GM19455 (cell line): ENCODE results near the gene GABRA5.
"Not testable (repeated sequence)": the region's sequence is repeated elsewhere in the genome, so short reads cannot be mapped to it uniquely, and the experiment has no call there.

Source experiments
- ATAC-seq: cut with Tn5 transposase; IDR thresholded peaks from one replicate; pipeline ENCODE4 v1.9.1; 2021; ENCODE audit not compliant: unreplicated experiment

The GABRA5 gene

GRCh38 chr15:26875476-26875850 is 8.6 kb downstream of the GABRA5 start:
- no peak for ATAC-seq

DNA sequence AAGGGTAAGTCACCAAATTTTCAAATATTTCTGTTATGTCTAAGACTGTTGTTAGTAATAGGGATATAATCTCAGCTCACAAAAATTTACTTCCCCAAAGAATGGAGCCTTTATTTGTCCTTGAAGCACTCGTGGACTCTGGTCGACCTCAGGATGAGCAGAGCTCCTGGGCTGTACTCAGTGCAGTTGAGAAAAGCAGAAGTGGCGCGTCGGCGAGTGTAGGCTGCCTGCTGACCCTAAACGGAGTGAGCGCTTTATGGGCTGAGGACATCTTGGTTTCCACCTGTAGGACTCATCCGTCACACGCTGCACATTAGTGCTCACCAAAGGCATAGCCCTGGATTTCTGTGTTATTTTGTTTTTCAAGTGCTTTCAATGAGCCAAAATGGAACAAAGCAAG is 11.0 kb downstream of the GABRA5 start:
- no peak for ATAC-seq

DNA sequence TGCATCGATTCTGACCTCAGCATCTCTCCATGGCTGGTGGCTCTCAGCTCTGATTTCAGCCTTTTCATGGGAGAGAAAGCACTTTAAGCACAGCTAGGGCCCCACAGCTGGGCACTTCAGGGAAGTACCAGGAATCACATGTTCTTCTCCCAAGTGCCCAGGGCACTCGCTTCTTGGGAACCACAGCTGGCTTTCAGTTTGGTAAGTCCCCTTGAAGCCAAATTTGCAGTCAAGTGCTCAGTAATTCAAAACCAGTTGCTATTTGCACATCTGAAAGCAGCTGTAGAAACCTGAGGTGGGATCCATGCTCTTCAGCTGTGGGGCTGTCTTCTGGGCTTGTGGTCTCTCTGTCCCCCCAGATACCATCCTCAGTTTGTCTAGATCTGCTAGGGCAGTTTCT is 12.8 kb downstream of the GABRA5 start:
- ATAC-seq: no peak

DNA sequence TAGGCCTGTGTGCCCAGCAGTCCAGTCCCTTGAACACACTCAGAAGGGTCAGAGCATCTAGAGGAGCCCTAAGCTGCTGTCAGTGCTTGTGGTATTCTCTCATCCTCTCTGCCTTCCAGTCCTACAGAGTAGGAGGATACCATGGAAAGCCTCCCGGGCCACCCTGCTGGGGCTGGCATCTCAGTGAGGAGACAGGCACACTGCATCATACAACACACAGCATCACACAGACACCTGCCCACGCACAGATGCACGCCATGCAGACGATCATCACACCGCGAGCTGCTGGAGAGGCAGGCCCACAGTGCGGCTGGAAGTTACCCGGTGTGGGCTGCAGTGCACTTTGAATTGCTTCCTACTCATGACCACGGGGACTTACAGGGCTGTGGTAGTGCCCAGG is 15.2 kb downstream of the GABRA5 start:
- no peak for ATAC-seq

- no peak for ATAC-seq
These were observed 15.9 kb downstream of the GABRA5 start for GRCh38 chr15:26882616-26883365.

DNA sequence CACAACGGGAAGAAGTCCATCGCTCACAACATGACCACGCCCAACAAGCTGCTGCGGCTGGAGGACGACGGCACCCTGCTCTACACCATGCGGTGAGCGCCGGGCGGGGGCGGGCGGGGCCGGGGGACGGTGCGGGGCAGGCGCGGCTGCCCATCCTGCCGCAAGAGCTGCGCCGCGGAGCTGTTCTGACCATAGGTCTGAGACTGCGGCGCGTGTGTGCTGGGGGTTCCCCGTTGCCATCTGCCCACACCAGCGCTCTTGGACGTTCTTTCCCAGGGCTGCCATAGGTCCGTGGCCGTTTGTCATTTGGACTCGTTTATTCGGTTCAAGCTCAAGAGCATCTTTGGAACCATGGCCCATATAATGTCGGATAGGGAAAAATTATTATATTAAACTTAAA is 16.6 kb downstream of the GABRA5 start:
- no peak for ATAC-seq

- ATAC-seq: no peak
These were observed 19.7 kb downstream of the GABRA5 start for GRCh38 chr15:26886566-26886965.

GRCh38 chr15:26887926-26888666 is 21.2 kb downstream of the GABRA5 start:
- no peak for ATAC-seq

- no peak for ATAC-seq
These were observed 21.9 kb downstream of the GABRA5 start for GRCh38 chr15:26888761-26889160.

- ATAC-seq: no peak
These were observed 22.5 kb downstream of the GABRA5 start for GRCh38 chr15:26889298-26889898.

DNA sequence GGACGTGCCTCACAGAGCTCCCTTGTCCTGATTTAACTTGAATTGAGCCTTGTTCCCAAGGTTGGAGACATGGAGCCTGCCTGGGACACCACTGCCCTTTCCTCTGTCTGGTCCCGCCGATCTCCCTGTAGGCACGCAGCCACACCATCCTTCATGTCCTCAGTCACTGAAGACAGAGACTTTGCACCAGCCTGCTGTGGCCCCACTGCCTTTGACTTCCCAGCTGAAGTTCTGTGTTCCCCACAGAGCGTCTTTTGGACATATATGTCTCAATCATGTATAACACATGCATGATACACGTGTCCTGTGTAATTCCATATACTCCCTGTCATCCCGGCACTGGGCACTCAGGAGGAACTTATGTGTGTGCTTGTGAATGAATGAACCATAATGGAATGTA is 23.6 kb downstream of the GABRA5 start:
- no peak for ATAC-seq

DNA sequence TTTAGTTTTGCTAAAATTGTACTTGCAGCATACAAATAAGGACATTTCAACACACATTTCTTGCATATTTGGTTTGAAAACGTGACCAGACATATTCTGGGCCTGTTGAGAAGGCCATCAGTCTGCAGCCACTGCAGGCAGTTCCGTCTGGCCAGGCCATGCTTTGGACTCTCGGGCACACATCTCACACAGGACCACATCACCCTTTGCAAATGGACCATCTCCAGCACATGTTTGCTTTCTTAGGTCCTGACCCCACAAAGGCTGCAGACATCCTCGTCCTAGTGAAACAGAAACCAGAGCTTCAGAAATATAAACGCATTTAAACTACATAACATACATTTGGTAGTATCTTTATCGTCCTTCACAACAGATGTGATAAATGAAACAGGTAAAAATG is 24.1 kb downstream of the GABRA5 start:
- ATAC-seq: no peak

GRCh38 chr15:26891448-26892181 is 24.8 kb downstream of the GABRA5 start:
- ATAC-seq: no peak

GRCh38 chr15:26892182-26892518 is 25.3 kb downstream of the GABRA5 start:
- ATAC-seq: no peak

- no peak for ATAC-seq
These were observed 25.8 kb downstream of the GABRA5 start for GRCh38 chr15:26892678-26893077.

DNA sequence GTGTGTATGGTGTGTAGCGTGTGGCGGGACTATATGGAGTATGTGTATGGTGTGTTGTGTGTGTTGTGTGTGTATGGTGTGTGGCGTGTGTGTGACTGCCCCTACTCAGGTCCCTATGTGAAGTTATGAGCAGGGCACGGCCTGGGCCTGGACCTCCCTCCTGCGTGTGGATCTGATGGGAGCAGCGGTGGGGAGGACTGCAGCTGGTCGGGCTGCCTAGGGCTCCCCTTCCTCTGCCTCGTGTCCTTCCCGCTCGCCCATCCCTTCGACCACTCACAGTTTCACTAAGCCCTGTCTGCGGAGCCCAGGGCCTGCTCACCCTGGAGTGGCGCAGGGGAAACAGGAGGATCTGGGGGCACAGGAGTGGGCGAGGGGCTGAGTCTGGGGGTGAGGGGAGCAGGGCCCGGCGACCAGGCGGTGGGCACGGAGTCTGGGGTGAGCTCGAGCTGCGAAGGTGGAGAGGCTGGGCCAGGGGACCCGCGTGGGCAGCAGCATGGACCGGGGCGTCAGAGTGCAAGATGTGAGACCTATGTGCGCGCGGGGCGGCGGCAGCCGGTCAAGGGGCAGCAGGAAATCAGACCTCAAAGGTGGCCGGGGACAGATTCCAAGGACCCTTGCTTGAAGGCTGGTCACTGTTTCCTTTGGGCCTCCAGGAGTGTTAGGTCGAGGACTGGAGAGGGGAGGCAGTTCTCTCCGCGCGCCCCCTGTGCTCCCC is 26.6 kb downstream of the GABRA5 start:
- ATAC-seq: no peak

- no peak for ATAC-seq
These were observed 27.3 kb downstream of the GABRA5 start for GRCh38 chr15:26894181-26894580.

GRCh38 chr15:26895346-26895745 is 28.5 kb downstream of the GABRA5 start:
- ATAC-seq: not testable (repeated sequence)

DNA sequence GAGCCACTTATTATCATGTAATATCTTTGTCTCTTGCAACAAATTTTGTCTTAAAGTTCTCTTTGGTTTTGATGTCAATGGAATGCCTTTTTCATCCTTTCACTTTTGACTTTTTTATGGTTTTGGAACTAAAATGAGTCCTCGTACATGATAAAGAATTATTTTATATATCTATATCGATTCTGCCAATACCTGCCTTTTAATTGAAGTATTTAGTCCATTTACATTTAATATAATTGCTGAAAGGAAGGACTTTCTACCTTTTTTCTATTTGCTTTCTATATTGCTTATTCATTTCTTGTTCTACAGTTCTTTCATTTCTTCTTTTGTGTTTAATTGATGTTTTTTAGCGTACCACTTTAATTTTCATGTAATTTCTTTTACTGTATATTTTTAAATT is 32.8 kb downstream of the GABRA5 start:
- ATAC-seq: no peak

DNA sequence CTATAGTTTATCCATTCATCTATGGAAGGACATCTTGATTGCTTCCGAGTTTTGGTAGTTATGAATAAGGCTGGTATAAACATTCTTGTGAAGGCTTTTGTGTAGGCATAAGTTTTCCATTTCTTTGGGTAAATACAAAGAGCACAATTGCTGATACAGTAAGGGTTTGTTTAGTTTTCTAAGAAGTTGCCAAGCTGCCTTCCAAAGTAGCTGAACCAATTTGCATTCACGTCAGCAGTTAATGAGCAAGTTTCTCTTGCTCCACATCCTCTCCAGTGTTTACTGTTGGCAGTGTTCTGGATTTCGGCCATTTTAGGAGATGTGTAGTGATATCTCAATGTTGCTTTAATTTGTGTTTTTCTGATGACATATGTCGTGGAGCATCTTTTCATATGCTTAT is 34.2 kb downstream of the GABRA5 start:
- no peak for ATAC-seq

DNA sequence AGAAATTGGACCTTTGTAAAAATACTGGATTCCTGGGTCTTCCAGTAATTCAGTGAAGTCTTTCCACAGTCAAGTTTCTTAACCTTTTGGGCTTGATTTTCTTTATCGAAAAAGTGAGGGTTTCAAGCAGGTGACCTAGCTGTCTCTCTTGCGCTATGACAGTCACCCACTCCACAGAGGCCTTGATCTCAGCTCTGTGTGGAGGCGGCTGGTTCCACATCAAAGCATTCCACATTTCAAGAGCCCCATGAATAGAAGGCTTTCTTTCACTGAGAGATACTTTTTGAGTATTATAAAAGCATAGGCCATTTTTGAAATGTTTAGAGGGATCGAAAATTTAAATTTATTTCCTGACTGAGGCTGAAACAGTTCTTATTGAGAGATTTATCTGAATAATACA is 43.9 kb downstream of the GABRA5 start:
- no peak for ATAC-seq
